Measurements from ENCODE around the gene PRAME.
"Not testable (repeated sequence)": the region's sequence is repeated elsewhere in the genome, so short reads cannot be mapped to it uniquely, and the experiment has no call there.

PRAME gene

GRCh38 chr22:22584722-22585121, 25.7 kb upstream of the PRAME start:
- no peaks in the 10 kb centered on the region for H3K36me3 ChIP-seq (replicated peaks)
- no peak for DNase-seq
- H3K27ac ChIP-seq: no peak overlapping the region
- H3K27me3 ChIP-seq (replicated peaks): peaks cover 10% of the 10 kb centered on the region
- H3K4me3 ChIP-seq (ENCODE audit: low read depth, low read length): no peak overlapping the region
- in situ Hi-C loops (cut with HindIII; ENCODE audit: low pct_ligation_motif_present, low sequenced_read_pairs): no loop called here
- TF ChIP-seq CTCF (IDR thresholded peaks at IDR 0.05; ENCODE audit: low read depth, low read length, missing control alignments): no peak

- in situ Hi-C loops (cut with HindIII; ENCODE audit: low pct_ligation_motif_present, low sequenced_read_pairs): no loop called here
- no peak overlapping the region for H3K27ac ChIP-seq
- no peak for TF ChIP-seq CTCF (IDR thresholded peaks at IDR 0.05; ENCODE audit: low read depth, low read length, missing control alignments)
- no peaks in the 10 kb centered on the region for H3K36me3 ChIP-seq (replicated peaks)
- H3K4me3 ChIP-seq (ENCODE audit: low read depth, low read length): no peak overlapping the region
- no peak for DNase-seq
- peaks cover 10% of the 10 kb centered on the region for H3K27me3 ChIP-seq (replicated peaks)
Observed at GRCh38 chr22:22583030-22583429, 24.0 kb upstream of the PRAME start.

- H3K27ac ChIP-seq; DNase-seq; H3K4me3 ChIP-seq (ENCODE audit: low read depth, low read length); H3K36me3 ChIP-seq (replicated peaks); in situ Hi-C loops (cut with HindIII; ENCODE audit: low pct_ligation_motif_present, low sequenced_read_pairs); H3K27me3 ChIP-seq (replicated peaks): not testable (repeated sequence)
Observed at GRCh38 chr22:22581524-22581923, 22.5 kb upstream of the PRAME start.

GRCh38 chr22:22579869-22580604, 21.0 kb upstream of the PRAME start:
- Histone ChIP-seq H3K27ac (no peak overlapping the region), H3K27me3 (replicated peaks) (peaks cover 10% of the 10 kb centered on the region), H3K4me3 (ENCODE audit: low read depth, low read length) (no peak overlapping the region), H3K36me3 (replicated peaks) (no peaks in the 10 kb centered on the region)
- in situ Hi-C loops (cut with HindIII; ENCODE audit: low pct_ligation_motif_present, low sequenced_read_pairs): no loop called here
- TF ChIP-seq CTCF (IDR thresholded peaks at IDR 0.05; ENCODE audit: low read depth, low read length, missing control alignments): no peak
- DNase-seq: no peak

- in situ Hi-C loops (cut with HindIII; ENCODE audit: low pct_ligation_motif_present, low sequenced_read_pairs): no loop called here
- H3K4me3 ChIP-seq (ENCODE audit: low read depth, low read length): no peak overlapping the region
- H3K36me3 ChIP-seq (replicated peaks): no peaks in the 10 kb centered on the region
- DNase-seq: peak; percentile 70
- H3K27ac ChIP-seq: no peak overlapping the region
- TF ChIP-seq CTCF (IDR thresholded peaks at IDR 0.05; ENCODE audit: low read depth, low read length, missing control alignments): no peak
- peaks cover 13% of the 10 kb centered on the region for H3K27me3 ChIP-seq (replicated peaks)
Observed at GRCh38 chr22:22578702-22579424, 19.8 kb upstream of the PRAME start.

- in situ Hi-C loops (cut with HindIII; ENCODE audit: low pct_ligation_motif_present, low sequenced_read_pairs): no loop called here
- no peak overlapping the region for H3K4me3 ChIP-seq (ENCODE audit: low read depth, low read length)
- peaks cover 20% of the 10 kb centered on the region for H3K27me3 ChIP-seq (replicated peaks)
- H3K27ac ChIP-seq: no peak overlapping the region
- no peak for DNase-seq
- no peaks in the 10 kb centered on the region for H3K36me3 ChIP-seq (replicated peaks)
- no peak for TF ChIP-seq CTCF (IDR thresholded peaks at IDR 0.05; ENCODE audit: low read depth, low read length, missing control alignments)
Observed at GRCh38 chr22:22576989-22577427, 17.9 kb upstream of the PRAME start.

All from brain microvascular endothelial cell (primary cell).